GM19455 (cell line): ENCODE results near the gene UBR7.
A peak's percentile ranks its signal among the peaks of the same experiment; 100 is the strongest.
"Not testable (repeated sequence)": the region's sequence is repeated elsewhere in the genome, so short reads cannot be mapped to it uniquely, and the experiment has no call there.

Source experiments
- ATAC-seq: cut with Tn5 transposase; IDR thresholded peaks from one replicate; pipeline ENCODE4 v1.9.1; 2021; ENCODE audit not compliant: unreplicated experiment

UBR7 gene

DNA sequence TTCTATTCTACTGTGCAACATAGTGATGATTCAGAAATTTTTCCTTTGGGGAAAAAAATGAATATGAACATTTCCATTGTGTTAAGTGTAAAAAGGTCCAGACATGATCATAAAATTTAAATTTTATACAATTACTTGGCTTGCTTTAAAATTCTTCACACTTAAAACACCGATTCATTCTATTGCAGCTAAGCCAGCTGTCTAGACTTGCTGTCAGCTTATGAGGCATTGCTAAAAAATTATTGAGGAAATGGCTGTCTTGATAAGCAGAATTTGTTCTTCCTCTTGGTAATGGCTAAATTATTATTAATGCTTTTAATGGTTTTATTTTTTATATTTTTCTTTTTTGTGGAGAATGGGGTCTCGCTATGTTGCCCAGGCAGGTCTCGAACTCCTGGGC is 20.1 kb upstream of the UBR7 start:
- no peak for ATAC-seq

DNA sequence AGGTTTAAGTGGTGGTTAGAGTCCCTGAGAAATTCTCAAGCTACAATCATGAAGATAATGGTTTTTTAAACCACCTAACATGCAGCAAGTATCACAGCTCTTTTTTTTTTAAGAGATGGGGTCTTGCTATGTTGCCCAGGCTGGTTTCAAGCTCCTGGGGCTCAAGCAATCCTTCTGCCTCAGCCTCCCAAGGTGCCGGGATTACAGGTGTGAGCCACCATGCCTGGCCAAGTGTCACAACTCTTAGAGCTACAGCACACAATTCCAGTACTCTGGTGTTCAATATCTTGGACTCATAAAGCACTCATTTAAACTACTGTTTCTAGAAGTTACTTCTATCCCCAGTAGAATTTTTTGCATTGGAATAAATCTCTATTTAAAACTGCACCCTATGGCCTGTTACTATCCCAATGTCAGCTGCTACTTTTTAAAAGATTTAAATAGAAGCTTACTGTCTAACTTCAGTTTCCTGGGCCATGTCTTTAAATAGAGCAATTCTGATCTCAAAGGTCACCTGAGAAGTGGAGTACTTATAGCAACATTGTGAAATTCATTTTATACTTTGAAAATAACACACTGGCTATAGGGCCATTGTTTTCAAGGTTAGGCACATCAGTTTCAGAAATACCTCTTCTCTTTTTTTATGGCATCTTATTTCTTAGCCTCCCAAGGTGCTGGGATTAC is 11.6 kb upstream of the UBR7 start:
- no peak for ATAC-seq

DNA sequence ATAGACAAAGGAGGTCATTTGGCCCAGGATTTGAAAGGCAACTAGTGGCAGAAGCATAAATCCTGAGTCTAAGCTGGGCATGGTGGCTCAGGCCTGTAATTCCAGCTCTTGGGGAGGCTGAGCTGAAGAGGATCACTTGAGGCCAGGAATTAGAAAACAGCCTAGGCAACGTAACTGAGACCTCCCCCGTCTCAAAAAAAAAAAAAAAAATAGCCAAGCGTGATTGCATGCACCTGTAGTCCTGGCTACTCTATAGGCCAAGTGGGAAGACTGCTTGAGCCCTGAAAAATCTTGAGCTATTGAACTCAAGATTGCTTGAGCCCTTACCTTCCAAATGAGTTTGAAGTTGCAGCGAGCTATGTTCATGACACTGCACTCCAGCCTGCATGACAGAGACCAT is 8.0 kb upstream of the UBR7 start:
- ATAC-seq: no peak

DNA sequence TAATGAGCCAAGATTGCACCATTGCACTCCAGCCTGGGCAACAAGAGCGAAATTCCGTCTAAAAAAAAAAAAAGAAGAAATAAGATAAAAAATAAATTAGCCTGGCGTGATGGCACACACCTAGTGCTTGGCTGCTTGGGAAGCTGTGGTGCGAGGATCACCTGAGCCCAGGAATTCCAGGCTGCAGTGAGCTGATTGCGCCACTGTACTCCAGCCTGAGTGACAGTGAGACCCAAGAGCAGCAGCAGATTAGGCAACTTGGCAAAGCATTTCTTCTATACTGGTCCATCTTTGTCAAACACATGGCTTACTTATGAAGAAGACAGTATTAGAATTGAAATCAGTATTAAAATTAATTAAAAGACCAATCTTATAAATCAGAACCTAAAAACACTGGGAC is 6.5 kb upstream of the UBR7 start:
- no peak for ATAC-seq

DNA sequence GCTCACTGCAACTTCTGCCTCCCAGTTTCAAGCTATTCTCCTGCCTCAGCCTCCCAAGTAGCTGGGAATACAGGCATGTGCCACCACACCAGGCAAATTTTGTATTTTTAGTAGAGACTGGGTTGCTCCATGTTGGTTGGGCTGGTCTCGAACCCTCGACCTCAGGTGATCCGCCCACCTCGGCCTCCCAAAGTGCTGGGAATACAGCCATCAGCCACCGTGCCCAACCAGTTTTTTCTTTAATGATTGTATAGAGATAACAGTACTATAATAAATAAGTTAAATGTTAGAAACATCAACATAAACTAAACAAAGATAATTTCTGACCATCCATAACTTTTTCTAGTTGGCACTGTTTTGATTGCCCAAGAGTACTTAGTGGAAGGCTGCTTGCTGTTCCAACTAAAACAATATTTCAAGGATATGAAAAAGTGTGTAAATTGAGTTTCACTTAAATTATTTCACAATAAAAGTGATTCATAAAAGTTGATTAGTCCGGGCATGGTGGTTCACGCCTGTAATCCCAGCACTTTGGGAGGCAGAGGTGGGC is 5.8 kb upstream of the UBR7 start:
- ATAC-seq: no peak

DNA sequence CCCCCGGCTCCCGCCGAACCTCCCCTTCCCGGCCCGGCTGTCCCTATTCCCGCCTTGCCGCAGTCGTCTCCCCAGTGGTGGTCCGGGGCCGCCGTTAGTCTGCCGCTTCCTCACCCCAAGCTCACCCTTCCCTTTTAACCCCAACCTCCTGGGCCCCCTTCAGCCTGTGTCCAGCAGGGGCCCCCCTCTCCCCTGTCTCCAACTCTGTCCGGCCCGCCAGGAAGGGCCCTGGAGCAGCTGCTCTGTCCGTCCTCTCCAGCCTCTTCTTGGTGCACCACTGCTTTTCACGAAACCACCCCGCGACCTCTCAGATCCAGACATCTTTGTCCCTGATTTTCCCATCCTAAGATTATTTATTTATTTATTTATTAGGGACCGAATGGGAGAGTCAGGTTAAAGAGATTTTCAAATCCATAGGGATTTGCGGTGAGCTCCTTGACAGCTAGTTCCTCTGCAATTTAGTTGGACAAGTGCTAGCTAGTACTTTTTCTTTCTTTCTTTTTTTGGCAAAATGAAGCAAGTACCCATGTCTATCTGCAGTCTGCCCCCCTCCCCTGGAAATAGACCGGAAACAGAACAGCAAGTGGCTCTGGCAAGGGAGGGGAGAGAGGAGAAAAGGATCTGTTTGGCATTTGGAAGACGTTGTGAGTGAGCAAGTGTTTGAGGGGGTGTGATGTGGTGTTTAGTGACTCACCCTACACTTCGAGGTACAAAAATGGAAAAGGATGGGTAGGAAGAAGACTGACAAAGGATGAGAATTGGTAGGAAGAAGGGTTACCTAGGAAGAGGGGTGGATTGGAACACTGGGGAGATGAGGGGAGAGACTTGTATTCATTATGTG is 632 bp downstream of the UBR7 start:
- peak; percentile 42 for ATAC-seq

DNA sequence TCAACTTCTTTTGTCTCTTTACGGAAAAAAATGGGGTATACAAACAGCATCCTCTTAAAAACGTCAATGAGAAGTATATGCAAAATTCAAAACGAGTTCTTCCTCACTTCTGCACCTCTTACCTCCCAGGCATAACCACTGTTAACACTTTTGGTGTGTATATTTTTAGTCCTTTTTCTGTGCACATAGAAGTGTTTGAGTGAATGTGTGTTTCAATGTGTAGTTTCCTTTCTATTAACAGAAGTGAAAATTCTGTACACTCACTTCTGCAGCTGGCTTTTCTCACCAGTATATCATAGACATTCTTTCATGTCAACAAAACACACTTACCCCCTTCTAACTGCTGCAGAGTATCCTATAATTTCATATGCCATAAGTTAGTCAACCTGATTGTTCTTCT is 5.4 kb downstream of the UBR7 start:
- peak; percentile 63 for ATAC-seq

DNA sequence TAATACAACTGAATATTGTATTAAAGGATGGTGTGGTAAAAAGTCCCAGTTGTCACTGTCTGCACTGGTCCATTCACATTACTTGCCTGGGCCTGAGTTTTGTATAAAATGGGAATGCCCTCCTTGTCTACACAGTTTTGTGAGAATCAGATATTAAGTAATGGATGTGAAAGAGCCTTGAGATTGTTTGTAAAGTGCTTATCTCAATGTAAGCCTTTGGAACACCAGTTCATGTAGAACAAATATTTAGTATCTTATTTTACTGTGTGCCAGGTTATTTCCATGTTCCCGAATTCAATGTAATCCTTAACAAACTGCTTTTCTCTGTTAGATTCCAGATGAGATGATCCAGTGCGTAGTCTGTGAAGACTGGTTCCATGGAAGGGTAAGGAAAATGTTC is 7.5 kb downstream of the UBR7 start:
- no peak for ATAC-seq

DNA sequence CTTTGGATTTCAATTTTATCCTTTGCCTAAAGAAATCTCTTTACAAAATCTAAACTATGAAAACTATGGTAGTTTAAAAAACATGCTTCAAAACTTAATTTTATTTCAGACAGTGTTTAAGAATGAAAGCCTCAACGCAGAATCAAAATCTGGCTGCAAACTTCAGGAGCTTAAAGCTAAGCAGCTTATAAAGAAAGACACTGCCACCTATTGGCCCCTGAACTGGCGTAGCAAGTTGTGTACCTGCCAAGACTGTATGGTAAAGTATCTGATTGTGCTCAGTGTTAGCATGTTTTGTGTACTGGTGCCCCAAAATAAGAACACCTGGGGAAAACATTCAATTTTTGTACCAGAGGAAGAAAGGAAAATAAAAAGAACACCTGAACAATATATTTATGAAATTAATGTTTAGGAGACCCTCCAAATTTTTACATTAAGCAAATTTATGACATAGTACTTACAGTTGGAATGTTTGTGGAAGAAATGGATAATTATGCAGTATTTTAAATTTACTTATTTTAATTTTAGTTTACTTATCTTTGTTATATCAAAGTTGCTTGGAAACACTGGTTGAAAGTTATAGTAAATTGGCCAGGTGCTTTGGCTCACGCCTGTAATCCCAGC is 12.2 kb downstream of the UBR7 start:
- ATAC-seq: no peak

DNA sequence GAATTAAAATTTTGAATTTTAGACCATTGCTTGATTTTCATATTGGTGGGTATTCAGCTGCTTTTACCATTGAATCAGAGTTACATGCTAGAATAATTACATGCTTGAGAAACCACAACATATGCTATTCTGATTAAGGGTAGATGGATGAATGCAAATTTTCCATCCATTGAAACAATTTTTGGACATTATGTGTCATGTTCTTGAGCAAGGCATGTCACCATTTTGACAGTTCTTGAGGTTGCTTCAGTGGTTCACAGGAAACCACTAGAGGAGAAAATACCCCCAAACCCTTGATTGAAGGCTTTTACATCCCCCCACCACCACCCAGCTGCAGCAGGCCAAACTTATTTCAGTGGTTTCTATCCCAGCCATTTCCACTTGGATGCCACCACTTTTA is 13.5 kb downstream of the UBR7 start:
- no peak for ATAC-seq

DNA sequence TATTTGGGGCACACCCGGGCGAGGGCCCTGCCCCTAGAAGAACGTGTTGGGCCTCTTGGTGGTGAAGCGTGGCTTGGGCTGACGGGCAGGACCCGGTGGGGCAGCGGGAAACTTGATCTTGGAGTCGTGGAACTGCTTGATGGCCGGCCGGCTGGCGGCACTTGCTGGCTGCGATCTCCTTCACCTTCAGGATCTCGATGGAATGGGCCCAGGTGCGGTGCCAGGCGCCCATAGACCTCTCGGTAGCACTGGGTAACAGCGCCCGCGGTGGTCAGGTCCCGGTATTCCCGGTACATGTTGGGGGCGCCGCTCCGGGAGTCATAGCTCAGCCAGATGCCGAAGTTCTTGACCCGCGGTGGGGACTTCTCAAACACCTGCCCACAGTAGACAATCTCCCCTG is 16.5 kb downstream of the UBR7 start:
- ATAC-seq: no peak

DNA sequence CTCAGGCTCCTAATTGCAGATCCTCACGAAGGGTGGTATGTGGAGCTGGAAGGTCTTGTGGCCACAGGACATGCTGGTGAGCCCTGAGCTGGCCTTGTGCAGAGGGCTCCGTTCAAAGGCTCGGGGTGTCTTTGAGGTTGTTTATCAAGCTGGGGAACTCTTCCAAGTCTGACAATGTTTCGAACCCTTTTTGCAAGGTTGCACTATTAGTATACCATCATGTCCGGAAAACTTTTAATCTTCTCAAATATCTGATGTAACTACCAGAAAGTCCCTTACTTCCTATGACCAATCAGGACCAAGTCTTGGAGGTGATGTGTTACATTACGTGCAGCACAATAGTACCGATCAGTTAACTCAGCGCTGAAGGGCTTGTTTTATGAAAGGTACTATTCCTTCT is 21.5 kb downstream of the UBR7 start:
- ATAC-seq: no peak

DNA sequence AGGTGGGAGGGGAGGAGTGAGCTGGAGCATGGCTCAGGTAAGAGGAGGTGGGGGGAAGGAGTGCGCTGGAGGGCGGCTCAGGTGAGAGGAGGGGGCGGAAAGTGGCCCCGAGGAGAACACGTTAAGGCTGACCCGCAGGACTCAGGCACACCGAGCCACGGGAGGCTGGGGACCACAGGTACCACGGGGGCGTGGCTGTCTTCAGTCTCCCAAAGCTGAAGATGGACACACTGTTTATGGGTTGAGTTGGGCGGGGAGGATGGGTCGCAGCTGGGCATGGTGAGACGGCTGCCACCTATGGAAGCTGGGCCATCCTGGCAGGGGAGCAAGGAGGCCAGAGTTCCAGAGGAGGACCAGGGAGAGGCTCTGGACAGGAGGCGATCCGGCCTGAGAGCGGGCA is 23.5 kb downstream of the UBR7 start:
- no peak for ATAC-seq

DNA sequence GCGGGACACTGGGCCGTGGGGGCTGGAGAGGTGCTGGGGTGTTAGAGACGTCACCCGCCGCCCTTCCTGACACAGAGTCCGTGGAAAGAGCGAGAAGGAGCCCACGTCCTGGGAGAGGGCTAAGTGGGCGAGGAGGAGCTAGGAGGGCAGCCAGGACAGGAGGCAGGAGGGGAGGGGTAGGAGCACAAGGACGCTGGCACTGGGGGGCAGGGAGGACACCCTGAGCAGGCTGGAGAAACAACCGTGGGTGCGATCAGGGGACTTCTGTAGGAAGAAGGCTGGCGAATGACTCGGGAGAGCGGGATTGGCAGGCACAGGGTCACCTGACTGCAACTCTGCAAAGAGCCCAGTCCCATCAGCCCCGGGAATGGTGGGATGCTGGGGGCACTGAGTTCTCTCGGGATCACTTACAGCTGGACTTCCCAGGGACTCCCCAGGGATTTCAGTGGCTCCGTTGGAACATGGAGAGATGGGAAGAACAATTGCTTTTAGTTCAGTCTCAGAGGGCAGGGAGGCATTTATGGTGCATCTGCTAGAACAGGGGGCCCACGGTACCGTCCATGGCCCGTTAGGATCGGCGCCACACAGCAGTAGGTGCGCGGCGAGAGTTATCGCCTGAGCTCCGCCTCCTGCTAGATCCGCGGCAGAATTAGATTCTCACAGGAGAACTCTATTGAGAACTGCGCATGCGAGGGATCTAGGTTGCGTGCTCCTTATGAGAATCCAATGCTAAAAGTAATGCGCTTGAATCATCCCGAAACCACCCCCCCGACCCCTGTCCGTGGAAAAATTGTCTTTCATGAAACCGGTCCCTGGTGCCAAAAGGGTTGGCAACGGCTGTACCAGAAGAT is 24.3 kb downstream of the UBR7 start:
- no peak for ATAC-seq

DNA sequence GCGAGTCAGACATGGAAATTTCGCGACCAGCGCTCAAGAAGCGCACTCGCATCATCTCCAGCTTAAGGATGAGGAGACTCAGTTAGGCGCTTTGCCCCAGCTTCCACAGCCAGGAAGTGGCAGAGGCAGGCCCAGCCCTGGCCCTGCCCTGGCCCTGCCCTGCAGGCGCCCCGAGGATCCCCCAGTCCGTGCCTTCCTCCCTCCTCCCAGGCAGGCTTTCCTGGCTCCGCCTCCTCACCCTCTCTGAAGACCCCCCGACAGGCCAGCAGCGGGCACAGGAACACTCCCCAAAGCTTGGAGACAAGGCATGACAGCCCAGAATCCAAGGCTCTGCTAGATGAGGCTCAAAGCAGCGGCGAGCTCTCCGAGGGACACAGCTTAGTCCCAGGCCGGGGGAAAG is 25.1 kb downstream of the UBR7 start:
- ATAC-seq: no peak

DNA sequence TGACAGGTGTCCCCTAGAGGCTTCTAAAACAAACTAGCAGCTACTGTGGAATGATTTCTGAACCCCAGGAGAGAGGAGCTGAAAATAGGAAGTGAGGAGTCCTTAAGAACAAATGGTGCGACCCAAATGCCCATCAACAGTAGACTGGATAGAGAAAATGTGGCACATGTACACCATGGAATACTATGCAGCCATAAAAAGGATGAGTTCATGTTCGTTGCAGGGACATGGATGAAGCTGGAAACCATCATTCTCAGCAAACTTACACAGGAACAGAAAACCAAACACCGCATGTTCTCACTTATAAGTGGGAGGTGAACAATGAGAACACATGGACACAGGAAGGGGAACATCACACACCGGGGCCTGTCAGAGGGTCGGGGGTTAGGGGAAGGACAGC is 26.0 kb downstream of the UBR7 start:
- not testable (repeated sequence) for ATAC-seq

DNA sequence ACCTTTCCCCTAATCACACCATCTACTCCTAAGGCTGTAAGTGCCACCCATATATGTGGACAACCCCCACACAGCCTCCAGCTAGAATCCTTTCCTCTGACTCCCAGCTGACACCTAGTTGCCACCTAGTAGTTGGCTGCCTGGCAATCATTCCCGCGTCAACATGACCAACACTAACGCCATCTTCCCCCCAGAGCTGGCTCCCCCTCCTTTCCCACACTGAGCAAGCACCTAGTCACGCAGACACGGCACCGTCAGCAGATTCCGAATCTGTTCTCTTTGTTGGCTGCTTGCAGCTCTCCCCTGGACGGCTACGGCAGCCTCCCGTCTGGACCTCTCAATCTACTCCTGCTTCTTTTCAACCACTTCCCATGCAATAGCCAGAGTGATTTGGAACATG is 27.7 kb downstream of the UBR7 start:
- ATAC-seq: no peak

DNA sequence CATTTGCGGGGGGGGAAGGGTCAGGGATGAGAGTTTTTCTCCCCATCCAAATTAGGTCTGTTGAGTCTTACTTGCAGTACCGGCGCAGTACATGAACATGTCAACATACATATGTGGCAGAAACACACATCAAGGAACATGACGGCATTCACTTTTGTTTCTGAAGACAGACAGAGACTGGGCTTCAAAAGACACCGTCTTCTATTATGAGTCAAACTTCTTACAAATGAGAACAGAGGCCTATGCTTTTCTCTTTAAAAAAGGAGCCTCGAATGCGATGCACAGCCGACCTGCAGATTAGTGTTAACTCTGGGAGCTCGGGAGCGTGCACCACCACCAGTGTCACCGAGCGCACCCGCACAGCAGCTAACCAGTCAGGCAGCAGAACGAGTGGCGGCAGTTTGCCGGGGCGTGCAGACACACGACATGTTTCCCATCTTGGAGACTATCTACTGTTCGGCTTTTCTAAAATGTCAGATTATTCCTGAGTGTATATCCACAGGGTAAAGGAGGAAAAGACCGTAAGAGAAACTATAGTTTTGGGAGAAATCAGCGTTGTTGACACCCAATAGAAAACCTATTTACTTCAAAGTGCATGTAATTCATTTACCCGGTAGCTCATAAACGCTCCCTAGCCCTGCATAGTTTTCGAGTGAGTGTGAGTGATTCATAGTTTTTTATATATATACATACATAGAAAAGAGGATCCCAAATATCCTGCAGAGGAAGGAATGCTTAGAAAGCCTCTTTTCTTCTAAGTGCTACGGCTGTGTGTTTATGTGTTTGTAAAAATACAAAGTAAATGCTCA is 33.0 kb downstream of the UBR7 start:
- ATAC-seq: no peak

DNA sequence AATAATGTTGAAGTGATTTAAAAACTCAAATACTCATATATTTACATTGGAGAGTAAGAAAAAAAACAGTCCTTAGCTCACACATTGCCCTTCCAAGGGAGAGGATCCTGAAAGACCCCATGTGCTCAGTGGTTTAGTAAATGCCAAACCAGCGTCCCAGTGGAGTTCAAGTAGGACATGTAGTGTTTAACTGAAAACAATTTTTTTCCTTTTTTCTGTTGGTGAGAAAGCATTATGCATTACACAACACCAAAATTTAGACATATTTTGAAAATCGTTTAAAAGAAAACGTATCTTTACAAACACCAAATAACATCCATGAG is 33.6 kb downstream of the UBR7 start:
- no peak for ATAC-seq

DNA sequence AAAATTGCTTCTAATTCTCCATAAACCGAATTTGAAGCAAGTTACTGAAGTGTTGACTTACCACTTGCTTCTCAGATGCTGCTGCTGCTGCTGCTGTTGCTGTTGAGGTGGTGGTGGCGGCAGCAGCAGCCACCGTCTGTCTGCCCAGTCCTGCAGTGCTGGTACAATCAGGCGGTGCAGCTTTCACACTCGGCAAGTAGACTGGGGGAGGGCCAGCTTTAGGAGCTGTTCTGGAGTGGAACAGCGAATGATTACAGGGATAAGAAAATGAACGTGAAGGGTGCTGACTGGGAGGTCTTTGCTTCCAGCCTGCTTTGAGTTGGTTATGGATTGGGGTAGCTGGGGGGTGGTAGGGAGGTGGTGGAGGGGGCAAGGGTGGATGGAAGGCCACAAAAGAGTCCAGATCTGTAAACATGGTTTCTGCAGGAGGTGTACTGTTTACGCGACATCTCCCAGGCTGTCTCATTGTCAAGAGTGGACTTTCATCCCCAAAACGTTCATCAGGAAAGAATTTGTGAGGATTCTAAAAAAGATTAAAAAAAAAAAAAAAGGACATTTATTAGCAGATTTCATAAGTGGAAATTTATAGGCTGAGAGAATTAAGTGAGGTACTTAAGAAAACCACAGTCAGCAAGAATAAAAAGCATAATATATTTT is 38.8 kb downstream of the UBR7 start:
- ATAC-seq: no peak
